ENCODE measurements around the gene MARCKS.

GRCh38 chr6:113846577-113846976 lies 10.6 kb upstream of the MARCKS start:
- TF ChIP-seq CTCF (IDR thresholded peaks at IDR 0.05) (no peak), POLR2AphosphoS5 (IDR thresholded peaks at IDR 0.05) (no peak), EP300 (IDR thresholded peaks at IDR 0.05; ENCODE audit: low read depth) (no peak), POLR2A (IDR thresholded peaks at IDR 0.05) (no peak)

Measured in transverse colon (tissue), 4 donors.